Measurements from ENCODE around the gene MYBPHL. TPM values are rescaled to one million over a fixed set of nuclear protein-coding genes. Genes with fewer than 3 reads are reported as not detected.
A peak's percentile ranks its signal among the peaks of the same experiment; 100 is the strongest.

The MYBPHL gene
- total RNA-seq, 4 donors from 2014 or later = not detected

GRCh38 chr1:109281680-109282496, 24.9 kb downstream of the MYBPHL start:
- TF ChIP-seq POLR2A (IDR thresholded peaks at IDR 0.05) (no peak), EP300 (IDR thresholded peaks at IDR 0.05; ENCODE audit: low read depth) (no peak), POLR2AphosphoS5 (IDR thresholded peaks at IDR 0.05) (no peak)
- TF ChIP-seq, protein P1, sequence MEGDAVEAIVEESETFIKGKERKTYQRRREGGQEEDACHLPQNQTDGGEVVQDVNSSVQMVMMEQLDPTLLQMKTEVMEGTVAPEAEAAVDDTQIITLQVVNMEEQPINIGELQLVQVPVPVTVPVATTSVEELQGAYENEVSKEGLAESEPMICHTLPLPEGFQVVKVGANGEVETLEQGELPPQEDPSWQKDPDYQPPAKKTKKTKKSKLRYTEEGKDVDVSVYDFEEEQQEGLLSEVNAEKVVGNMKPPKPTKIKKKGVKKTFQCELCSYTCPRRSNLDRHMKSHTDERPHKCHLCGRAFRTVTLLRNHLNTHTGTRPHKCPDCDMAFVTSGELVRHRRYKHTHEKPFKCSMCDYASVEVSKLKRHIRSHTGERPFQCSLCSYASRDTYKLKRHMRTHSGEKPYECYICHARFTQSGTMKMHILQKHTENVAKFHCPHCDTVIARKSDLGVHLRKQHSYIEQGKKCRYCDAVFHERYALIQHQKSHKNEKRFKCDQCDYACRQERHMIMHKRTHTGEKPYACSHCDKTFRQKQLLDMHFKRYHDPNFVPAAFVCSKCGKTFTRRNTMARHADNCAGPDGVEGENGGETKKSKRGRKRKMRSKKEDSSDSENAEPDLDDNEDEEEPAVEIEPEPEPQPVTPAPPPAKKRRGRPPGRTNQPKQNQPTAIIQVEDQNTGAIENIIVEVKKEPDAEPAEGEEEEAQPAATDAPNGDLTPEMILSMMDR (IDR thresholded peaks at IDR 0.05) = no peak
- Histone ChIP-seq H3K36me3 (no peaks in the 10 kb centered on the region), H3K27me3 (no peaks in the 10 kb centered on the region), H3K4me1 (peaks cover 8 to 33% (median 29%) of the 10 kb centered on the region in 4 donors), H3K27ac (no peak overlapping the region), H3K9me3 (no peaks in the 10 kb centered on the region), H3K4me3 (peak overlapping the region in 2 of 4 donors; percentile 52)
- no peak for DNase-seq
- WGBS, 2 donors (ENCODE audit: low coverage in 1 of 2) = 73% methylated on average over 27 of the region's 28 CpGs; no CpG with 5 or more reads in 1 of the 2 donors
- intact Hi-C loops (cut with DNase I; ENCODE audit: low total_unique reads) = loop anchor here (5.0 kb wide), 1 partner anchor 115 kb away; the partner anchor contains the start of gene SORT1
- in situ Hi-C loops (cut with MboI; ENCODE audit: low pct_ligation_motif_present in 1 of 4, low pct_unique_long_range_greater_than_20kb in 1 of 4, low sequenced_read_pairs in 3 of 4) = loop anchor here in 1 of 4 donors (25.0 kb wide), 1 partner anchor 130 kb away; no protein-coding TSS in a partner anchor

DNA sequence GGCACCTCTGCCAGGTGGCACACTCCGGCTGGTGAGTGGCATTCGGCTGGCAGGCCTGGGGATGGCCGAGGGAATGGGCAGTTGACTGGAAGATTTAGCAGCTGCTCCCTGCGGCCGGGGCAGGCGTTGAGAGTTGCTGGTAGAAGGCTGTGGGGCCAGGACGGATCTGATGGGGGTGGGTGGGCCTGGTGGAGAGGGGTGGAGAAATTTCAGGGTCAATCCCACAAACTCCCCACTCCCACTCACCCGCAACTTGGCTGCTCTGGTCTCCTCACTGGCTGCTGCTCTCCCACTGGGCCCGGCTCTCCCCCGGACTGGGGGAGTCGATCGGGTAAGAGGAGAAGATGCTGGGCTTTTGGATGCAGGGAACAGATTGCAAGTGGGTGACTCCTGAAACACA, 25.9 kb downstream of the MYBPHL start:
- H3K4me3 ChIP-seq = no peak overlapping the region
- peaks cover 8 to 37% (median 29%) of the 10 kb centered on the region in 4 donors for H3K4me1 ChIP-seq
- intact Hi-C loops (cut with DNase I; ENCODE audit: low total_unique reads) (loop anchor here (5.0 kb wide), 1 partner anchor 116 kb away; the partner anchor contains the start of gene SORT1), in situ Hi-C loops (cut with MboI; ENCODE audit: low pct_ligation_motif_present in 1 of 4, low pct_unique_long_range_greater_than_20kb in 1 of 4, low sequenced_read_pairs in 3 of 4) (loop anchor here in 1 of 4 donors (25.0 kb wide), 1 partner anchor 131 kb away; no protein-coding TSS in a partner anchor)
- DNase-seq = no peak
- no peak overlapping the region for H3K27ac ChIP-seq
- no peaks in the 10 kb centered on the region for H3K27me3 ChIP-seq
- 94 to 96% methylated on average over 4 to 12 of the region's 12 CpGs for WGBS, 2 donors (ENCODE audit: low coverage in 1 of 2)
- no peaks in the 10 kb centered on the region for H3K9me3 ChIP-seq
- TF ChIP-seq POLR2A (IDR thresholded peaks at IDR 0.05) (no peak), POLR2AphosphoS5 (IDR thresholded peaks at IDR 0.05) (no peak), EP300 (IDR thresholded peaks at IDR 0.05; ENCODE audit: low read depth) (no peak)
- TF ChIP-seq, protein P1 (IDR thresholded peaks at IDR 0.05) = no peak
- H3K36me3 ChIP-seq = no peaks in the 10 kb centered on the region

DNA sequence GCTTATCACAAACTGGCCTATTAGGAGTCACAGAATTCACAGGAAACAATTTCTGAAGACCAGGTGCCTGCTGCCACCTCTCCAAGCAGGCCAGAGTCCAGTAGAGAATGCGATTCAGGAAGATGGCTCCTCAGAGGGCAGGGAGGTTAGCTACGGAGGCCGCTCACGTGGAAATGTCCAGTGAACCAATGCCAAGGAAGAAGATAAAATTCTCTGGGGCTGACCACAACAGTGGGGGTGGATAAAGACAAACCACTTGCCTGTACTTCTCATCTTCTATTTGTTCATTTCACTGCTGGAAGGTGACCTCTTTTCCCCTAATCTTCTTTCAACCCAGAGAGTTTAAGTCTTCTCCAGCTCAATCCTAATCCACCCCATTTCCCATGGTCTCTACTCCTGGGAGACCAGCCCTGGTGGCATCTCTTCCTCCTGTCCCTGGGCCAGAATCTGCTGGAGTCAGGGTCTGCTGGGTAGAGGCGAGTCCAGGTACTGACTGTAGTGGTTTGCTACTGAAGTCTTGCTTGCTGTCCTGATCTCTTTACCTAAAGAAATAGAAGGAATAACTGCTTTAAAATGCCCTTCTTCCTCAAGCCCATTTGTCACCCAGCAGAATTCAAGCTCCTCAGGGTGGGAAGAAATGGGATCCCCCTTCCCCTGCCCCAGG, 27.1 kb downstream of the MYBPHL start:
- Histone ChIP-seq H3K9me3 (no peaks in the 10 kb centered on the region), H3K4me3 (no peak overlapping the region), H3K27ac (no peak overlapping the region), H3K27me3 (no peaks in the 10 kb centered on the region), H3K4me1 (peaks cover 13 to 44% (median 35%) of the 10 kb centered on the region in 4 donors), H3K36me3 (no peaks in the 10 kb centered on the region)
- TF ChIP-seq EP300 (IDR thresholded peaks at IDR 0.05; ENCODE audit: low read depth) (no peak), POLR2A (IDR thresholded peaks at IDR 0.05) (no peak), POLR2AphosphoS5 (IDR thresholded peaks at IDR 0.05) (no peak)
- TF ChIP-seq, protein P1 (IDR thresholded peaks at IDR 0.05) = no peak
- intact Hi-C loops (cut with DNase I; ENCODE audit: low total_unique reads) = loop anchor here (5.0 kb wide), 1 partner anchor 118 kb away; the partner anchor contains the start of gene SORT1
- in situ Hi-C loops (cut with MboI; ENCODE audit: low pct_ligation_motif_present in 1 of 4, low pct_unique_long_range_greater_than_20kb in 1 of 4, low sequenced_read_pairs in 3 of 4) = loop anchor here in 3 of 4 donors (5.0 to 25.0 kb wide), 2 partner anchors 123 to 133 kb away; no protein-coding TSS in a partner anchor
- WGBS, 2 donors (ENCODE audit: low coverage in 1 of 2) = 93 to 100% methylated on average over 1 to 5 of the region's 5 CpGs
- DNase-seq = no peak
